ENCODE results near the gene PIGN. TPM values are rescaled to one million over a fixed set of nuclear protein-coding genes. Genes with fewer than 3 reads are reported as not detected.

PIGN gene
- total RNA-seq, 1 donor from 2014 or later: 24.8 TPM

GRCh38 chr18:62033207-62033606 is 153.6 kb downstream of the PIGN start:
- intact Hi-C loops (cut with DNase I): no loop called here
- no peak for DNase-seq (ENCODE audit: low spot score)

DNA sequence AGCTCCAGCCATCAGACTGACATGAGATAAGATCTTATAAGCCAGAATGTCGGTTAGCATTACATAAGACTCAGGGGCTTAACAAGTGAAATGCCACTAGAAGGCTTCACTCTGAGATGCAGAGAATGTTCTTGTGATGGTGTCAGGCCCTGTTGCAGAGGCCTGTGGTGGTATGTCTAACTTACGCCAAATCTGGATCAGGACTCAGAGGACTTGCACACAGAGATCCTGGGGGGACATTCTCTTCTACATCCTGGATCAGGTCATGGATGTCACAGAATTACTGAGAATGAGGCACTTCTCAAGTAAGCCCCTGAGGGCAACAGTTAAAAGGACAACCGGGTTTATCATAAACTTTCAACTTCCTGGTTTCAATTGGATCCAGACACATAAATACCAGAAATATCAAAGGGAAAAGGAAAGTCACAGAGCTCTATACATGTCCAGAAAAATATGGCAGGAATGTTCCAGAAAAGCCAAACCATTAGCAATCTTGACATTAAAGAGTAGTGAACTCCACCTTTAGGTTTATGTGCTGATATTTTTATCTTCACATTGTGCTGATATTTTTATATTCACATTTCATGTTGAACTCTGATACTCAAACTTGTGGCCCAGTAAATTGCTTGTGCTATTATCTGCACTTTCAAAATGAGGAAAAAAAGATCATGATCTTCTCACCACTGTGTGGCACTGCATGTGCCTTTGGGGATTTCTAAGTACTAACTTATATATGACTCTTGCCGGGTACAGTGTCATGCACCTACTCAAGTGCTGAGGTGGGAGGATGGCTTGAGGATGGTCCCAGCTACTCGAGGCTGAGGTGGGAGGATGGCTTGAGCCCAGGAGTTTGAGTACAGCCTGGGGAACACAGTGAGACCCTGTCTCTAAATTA is 156.5 kb downstream of the PIGN start:
- DNase-seq (ENCODE audit: low spot score): no peak
- intact Hi-C loops (cut with DNase I): no loop called here

DNA sequence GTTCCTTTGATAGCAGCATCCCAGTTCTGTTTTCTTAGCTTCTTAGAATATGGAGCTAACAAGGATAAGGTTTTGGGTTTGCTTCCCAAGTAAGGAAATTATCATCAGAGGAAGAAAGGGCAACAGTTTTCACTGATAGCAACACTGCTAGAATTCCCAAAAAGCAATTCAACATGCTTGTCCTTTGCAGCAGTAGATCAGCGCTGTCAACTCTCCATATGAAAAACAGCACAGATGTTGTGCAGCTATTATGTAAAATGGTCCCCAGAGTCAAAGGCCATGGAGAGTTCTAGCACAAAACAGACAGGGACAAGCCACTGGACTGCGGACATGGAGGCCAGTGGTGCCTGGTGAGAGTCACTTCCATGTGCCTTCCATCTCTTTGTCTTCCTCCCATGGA is 158.1 kb downstream of the PIGN start:
- intact Hi-C loops (cut with DNase I): no loop called here
- DNase-seq (ENCODE audit: low spot score): no peak

- DNase-seq (ENCODE audit: low spot score): no peak
- intact Hi-C loops (cut with DNase I): no loop called here
These were observed 158.8 kb downstream of the PIGN start for GRCh38 chr18:62027914-62028520.

DNA sequence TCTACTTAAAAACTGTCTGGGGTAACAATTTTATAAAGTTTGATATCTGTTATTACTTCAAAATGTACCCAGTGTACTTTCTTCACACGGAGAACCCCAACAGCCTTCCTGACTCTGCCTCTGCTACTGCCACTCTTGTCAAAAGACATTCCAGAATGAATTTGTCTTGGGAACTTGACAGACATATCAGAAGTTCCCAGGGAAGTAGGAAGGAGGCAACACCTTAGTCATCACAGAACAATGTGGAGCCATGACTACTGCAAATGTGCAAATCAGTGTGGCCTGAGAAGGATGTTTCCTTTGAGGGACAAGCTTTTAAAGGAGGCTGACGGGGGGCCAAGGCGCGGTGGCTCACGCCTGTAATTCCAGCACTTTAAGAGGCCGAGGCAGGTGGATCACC is 160.3 kb downstream of the PIGN start:
- no peak for DNase-seq (ENCODE audit: low spot score)
- intact Hi-C loops (cut with DNase I): no loop called here

DNA sequence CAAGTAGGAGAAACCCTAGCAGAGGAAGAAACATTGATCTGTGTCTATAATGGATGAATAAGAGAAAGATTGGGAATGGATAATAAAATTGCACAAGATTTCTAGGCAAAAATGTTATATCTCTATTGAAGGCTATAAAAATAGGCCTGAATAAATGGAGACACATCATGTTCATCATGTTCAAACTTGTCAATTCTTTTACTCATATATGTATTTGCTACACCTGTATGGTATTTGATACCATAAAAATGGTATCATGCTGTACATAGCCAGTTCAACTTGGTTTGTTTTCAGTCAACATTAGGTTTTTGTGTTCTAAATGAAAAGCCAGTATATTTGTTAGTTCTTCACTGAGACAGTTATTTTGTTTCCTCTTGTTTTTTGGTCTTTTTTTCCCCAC is 161.9 kb downstream of the PIGN start:
- DNase-seq (ENCODE audit: low spot score): no peak

DNA sequence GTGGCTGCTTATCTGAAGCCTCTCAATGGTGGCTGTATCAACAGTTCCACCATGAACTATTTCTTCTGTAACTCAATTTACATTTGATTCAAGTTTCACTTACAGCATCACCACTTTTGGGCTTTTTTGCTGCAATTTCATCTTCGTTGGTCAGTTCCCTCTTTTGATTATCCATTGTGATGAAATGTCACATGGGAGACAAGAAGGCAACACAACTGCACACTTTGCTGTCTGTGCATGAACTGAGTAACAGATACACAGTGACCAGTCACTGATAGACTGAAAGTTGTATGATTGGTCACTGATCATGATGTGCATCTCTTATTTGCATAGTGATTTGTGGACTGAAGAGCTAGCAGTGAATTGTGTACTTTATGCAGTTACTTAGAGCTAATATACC is 163.3 kb downstream of the PIGN start:
- no peak for DNase-seq (ENCODE audit: low spot score)
- intact Hi-C loops (cut with DNase I): no loop called here

More for the DNA sequence above, 161.9 kb downstream of the PIGN start:
- intact Hi-C loops (cut with DNase I): no loop called here

- DNase-seq (ENCODE audit: low spot score): no peak
- intact Hi-C loops (cut with DNase I): no loop called here
These were observed 168.2 kb downstream of the PIGN start for GRCh38 chr18:62018759-62019041.

DNA sequence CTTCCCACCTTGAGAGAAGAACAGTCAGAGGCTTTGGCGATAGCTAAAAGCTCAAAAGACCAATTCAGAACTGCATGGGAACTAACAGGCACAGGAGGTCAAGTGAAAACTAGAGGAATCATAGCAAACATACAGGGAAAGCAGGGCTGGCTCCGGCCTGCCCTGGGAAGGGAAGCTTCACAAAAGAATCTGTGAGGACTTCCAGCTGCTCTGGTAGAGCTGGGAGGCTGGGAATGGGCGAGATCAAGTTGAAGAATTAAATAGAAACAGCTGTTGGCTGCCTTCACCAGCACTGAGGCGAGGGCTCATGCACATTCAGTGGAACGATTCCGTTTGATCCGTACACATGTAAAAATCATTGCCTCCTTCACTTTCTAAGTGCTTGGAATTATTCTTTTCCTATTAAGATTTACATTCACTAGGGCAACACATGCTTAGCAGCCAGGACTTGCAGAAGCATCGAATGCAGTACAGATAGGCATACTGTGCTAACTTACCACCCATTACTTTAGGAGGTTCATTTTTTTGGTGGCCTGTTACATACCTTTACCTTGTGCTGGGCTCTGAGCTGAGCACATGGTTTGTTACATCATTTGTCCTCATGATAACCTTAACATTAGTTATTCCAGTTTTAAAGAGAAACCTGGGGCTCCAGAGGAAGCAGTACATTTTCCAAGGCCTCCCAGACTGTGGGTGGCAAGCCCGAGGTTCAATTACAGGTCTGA is 168.7 kb downstream of the PIGN start:
- intact Hi-C loops (cut with DNase I): no loop called here
- DNase-seq (ENCODE audit: low spot score): no peak

DNA sequence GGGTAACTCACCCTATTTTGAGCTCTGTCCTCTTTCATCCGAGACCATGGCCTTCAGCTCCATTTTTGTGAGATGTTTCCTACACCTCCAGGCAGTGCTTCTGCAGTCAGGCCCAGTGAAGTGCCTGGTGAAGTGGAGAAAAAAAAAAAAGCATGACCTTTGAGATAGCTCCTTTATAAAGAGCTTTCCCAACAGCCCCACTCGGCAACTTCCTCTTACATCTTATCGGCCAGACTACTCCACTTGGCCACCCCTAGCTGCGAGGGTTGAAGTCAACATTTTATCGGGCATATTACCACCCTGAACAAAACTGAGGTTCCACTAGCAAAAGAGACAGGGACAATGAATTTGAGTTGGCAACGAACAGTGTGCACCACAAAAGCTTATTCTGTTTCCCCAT is 169.2 kb downstream of the PIGN start:
- no peak for DNase-seq (ENCODE audit: low spot score)
- intact Hi-C loops (cut with DNase I): no loop called here

DNA sequence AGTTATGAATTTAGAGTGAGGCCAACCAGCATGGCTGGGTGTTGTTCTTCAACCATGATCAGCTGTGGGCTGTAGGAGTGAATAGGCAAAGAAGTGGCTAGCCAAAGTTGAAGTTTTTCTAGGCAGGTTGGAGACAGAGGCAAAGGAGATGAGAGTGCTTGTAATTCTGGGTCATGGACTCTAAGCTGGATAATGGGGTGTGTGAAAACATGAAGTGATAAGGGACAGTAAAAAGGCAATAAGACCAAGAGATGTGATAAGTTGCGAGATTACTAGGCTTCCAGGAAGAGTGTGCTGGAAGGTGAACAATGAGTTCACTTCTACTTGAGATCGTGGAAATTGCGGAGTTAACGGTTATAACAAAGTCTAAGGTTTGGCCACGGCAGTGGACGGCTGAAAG is 175.4 kb downstream of the PIGN start:
- intact Hi-C loops (cut with DNase I): no loop called here
- DNase-seq (ENCODE audit: low spot score): no peak

- intact Hi-C loops (cut with DNase I): no loop called here
- DNase-seq (ENCODE audit: low spot score): no peak
These were observed 177.3 kb downstream of the PIGN start for GRCh38 chr18:62009521-62009920.

- no peak for DNase-seq (ENCODE audit: low spot score)
- intact Hi-C loops (cut with DNase I): no loop called here
These were observed 185.5 kb downstream of the PIGN start for GRCh38 chr18:62001396-62001795.

DNA sequence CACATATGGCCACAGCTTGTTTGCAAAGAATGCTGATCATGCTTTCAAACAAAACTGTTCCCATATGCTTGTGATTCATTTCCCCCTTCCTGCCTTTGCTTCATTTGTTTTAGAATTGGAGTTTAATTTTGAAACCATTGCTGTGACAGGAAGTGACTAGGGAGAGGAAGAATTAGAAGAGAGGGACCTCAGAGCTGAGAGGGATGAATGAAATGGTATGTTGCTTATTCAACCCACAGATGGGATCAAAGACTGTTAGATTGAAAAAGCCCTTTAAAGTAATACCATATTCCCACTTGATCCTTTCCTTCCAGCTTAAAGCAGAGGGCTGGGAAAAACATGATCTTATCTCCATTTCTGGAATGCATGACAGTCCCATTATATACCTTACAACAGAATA is 187.9 kb downstream of the PIGN start:
- no peak for DNase-seq (ENCODE audit: low spot score)
- intact Hi-C loops (cut with DNase I): no loop called here

GRCh38 chr18:61998335-61998734 is 188.5 kb downstream of the PIGN start:
- intact Hi-C loops (cut with DNase I): no loop called here

DNA sequence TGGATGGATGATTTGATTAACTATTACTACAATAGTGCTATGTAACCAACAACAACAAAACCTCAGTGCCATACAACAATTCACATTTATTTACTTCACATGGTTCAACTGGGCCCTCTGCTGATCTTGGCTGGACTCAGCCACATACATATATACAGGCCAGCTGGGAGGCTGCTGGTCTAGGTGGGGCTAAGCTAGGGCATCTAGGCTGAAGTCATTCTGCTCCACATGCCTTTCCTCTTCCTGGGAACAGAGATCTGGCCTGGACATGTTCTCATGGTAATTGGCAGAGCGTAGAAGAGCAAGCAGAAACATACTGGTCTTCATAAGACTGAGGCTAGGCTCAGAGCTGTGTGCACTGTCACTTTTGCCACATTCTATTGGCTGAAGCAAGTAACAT is 191.2 kb downstream of the PIGN start:
- intact Hi-C loops (cut with DNase I): no loop called here
- no peak for DNase-seq (ENCODE audit: low spot score)

More at GRCh38 chr18:61998335-61998734, 188.5 kb downstream of the PIGN start:
- no peak for DNase-seq (ENCODE audit: low spot score)

DNA sequence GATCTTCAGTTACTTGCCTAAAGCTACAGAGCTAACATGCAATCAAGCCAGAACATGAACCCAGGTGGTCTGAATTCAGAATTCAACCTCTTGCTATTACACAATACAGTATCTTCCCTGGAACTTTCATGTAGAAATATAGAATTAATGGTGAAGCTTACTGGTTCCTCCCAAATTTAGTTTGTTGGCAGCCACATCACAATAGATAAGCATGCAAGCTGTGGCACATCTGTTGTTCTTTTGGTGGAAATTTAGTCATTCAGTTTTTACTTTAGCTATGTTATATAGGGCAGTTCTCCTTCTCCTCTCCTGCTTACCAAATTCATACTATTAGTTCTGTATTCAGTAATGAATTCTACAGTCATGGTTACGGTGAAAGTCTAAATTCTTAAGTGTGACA is 193.0 kb downstream of the PIGN start:
- DNase-seq (ENCODE audit: low spot score): no peak
- intact Hi-C loops (cut with DNase I): no loop called here

- intact Hi-C loops (cut with DNase I): no loop called here
- no peak for DNase-seq (ENCODE audit: low spot score)
These were observed 193.9 kb downstream of the PIGN start for GRCh38 chr18:61992923-61993322.

GRCh38 chr18:61992285-61992684 is 194.6 kb downstream of the PIGN start:
- intact Hi-C loops (cut with DNase I): no loop called here
- no peak for DNase-seq (ENCODE audit: low spot score)

DNA sequence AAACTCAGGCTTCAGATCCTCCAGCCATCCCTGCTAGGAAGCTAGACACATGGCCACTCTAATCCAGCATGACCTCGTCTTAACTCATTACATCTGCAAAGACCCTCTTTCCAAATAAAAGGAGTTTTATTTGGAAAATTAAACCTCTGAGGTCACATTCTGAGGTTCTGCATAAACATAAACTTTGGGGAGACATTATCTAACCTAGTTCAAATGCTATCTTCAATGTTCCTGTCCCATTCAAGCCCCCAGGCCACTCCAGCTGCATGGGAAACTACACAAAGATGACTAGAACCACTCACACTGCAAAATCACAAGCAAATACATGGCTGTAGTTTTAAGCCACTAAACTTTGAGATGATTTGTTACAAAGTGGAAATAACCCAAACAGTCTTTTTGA is 195.0 kb downstream of the PIGN start:
- intact Hi-C loops (cut with DNase I): no loop called here
- DNase-seq (ENCODE audit: low spot score): no peak

DNA sequence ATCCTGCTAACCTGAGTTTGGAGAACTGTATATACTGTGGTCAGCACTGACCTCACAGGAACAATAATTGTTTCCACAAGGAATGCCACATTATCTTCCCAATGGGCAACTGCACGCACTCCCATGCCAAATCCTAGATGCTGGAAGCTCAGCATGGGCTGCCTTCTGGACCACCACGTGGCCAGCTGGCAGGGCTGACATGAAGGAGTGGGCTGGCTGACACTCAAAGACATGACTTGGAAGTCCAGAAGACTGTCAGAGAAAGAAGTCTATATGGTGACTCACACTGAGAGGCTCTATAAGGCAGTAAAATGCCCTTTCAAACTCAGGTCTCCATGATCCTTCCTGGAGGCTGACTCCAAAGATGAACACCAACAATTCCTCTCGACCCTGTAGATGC is 195.7 kb downstream of the PIGN start:
- no peak for DNase-seq (ENCODE audit: low spot score)
- intact Hi-C loops (cut with DNase I): no loop called here
